Fibroblast of lung (primary cell): Measurements from ENCODE around the gene PRR7. TPM values are rescaled to one million over a fixed set of nuclear protein-coding genes. Genes with fewer than 3 reads are reported as not detected.

Source experiments
- DNase-seq, 2 donors: peaks; one replicate each; pipeline versions ENCODE4 v3.0.0 to v3.0.0-alpha.2; 2010; ENCODE audit warnings: low read depth in 2 of 2
- H2AFZ ChIP-seq: 2 replicates; pipeline ENCODE4 v1.5.1; 2012; ENCODE audit warnings: low read length, control low read depth, inconsistent platforms
- H3K27ac ChIP-seq: 2 replicates; pipeline ENCODE4 v1.5.1; 2011; ENCODE audit warnings: low read length, control low read depth; ENCODE audit not compliant: insufficient read depth
- H3K27me3 ChIP-seq: 2 replicates; pipeline ENCODE4 v1.5.1; 2011; ENCODE audit warnings: mild to moderate bottlenecking, low read length; ENCODE audit not compliant: control insufficient read depth, insufficient read depth
- H3K36me3 ChIP-seq: 2 replicates; pipeline ENCODE4 v1.5.1; 2011; ENCODE audit warnings: low read length; ENCODE audit not compliant: control insufficient read depth, insufficient read depth
- H3K4me1 ChIP-seq: 2 replicates; pipeline ENCODE4 v1.5.1; 2011; ENCODE audit warnings: low read length; ENCODE audit not compliant: control insufficient read depth, insufficient read depth; ENCODE audit errors: extremely low read depth
- H3K4me2 ChIP-seq: 2 replicates; pipeline ENCODE4 v1.5.1; 2011; ENCODE audit warnings: low read length, control low read depth; ENCODE audit not compliant: insufficient read depth; ENCODE audit errors: extremely low read depth
- H3K4me3 ChIP-seq, 4 experiments: fragments of 200-600 bp in 1 of 4; sonication (generic) in 1 of 4; replicated peaks in 1 of 4; 2 replicates each; pipeline ENCODE4 v1.5.1; 2011 to 2016; ENCODE audit warnings: low read length in 4 of 4, low read depth in 3 of 4, mild to moderate bottlenecking in 3 of 4, control low read depth in 2 of 4, inconsistent platforms in 1 of 4, mixed read lengths in 1 of 4; ENCODE audit not compliant: insufficient read depth in 1 of 4; ENCODE audit errors: control extremely low read depth in 1 of 4
- H3K79me2 ChIP-seq: 2 replicates; pipeline ENCODE4 v1.5.1; 2012; ENCODE audit warnings: mild to moderate bottlenecking, low read length, inconsistent platforms; ENCODE audit not compliant: control insufficient read depth, insufficient read depth
- H3K9ac ChIP-seq: 2 replicates; pipeline ENCODE4 v1.5.1; 2011; ENCODE audit warnings: mild to moderate bottlenecking, low read length, control low read depth; ENCODE audit not compliant: insufficient read depth
- H3K9me3 ChIP-seq: 2 replicates; pipeline ENCODE4 v1.5.1; 2012; ENCODE audit warnings: low read depth, low read length; ENCODE audit not compliant: control insufficient read depth, insufficient read depth
- H4K20me1 ChIP-seq: 2 replicates; pipeline ENCODE4 v1.5.1; 2011; ENCODE audit warnings: low read length; ENCODE audit not compliant: control insufficient read depth, insufficient read depth; ENCODE audit errors: extremely low read depth
- EZH2 ChIP-seq: IDR thresholded peaks from 2 replicates; pipeline ENCODE4 v1.5.1; 2012; ENCODE audit warnings: low read length, control low read depth, mild to moderate bottlenecking; ENCODE audit errors: missing control alignments
- polyA plus RNA-seq, 2 donors: library from polyadenylated mRNA; depleted of rRNA in 1 of 2; stranded (reverse) in 1 of 2; unstranded in 1 of 2; fragments of >200 nt; gene quantifications; 2 replicates each; pipeline ENCODE4 v1.2.1, GENCODE V29; 2011 to 2012; ENCODE audit warnings: missing spikeins in 1 of 2
- total RNA-seq: library from RNA; depleted of rRNA; stranded (reverse); fragments of >200 nt; gene quantifications from 2 replicates; pipeline ENCODE4 v1.2.1, GENCODE V29; 2014
- TF ChIP-seq, protein P1 (sequence below), 2 donors: IDR thresholded peaks in 1 of 2; conservative IDR thresholded peaks in 1 of 2; 1 replicate in 1 of 2; 2 replicates in 1 of 2; pipeline ENCODE4 v1.5.1; 2011 to 2012; ENCODE audit warnings: low read length in 2 of 2, control low read depth in 1 of 2, inconsistent platforms in 1 of 2, low read depth in 1 of 2, mild to moderate bottlenecking in 1 of 2

Gene PRR7
- total and polyA plus RNA-seq, 2 donors (not counting 1 experiment from before 2014, with no cell fraction given): 1.6 to 2.3 TPM

- Histone ChIP-seq H3K4me2 (no peak overlapping the region), H3K36me3 (peaks cover 27% of the 10 kb centered on the region), H3K79me2 (no peaks in the 10 kb centered on the region), H3K9me3 (no peaks in the 10 kb centered on the region), H3K9ac (no peak overlapping the region), H3K4me3 (no peak overlapping the region), H3K27me3 (no peaks in the 10 kb centered on the region), H2AFZ (no peak overlapping the region), H3K27ac (no peak overlapping the region), H3K4me1 (peaks cover 12% of the 10 kb centered on the region), H4K20me1 (no peaks in the 10 kb centered on the region)
- DNase-seq: no peak
- TF ChIP-seq EZH2: no peak
- TF ChIP-seq, protein P1, sequence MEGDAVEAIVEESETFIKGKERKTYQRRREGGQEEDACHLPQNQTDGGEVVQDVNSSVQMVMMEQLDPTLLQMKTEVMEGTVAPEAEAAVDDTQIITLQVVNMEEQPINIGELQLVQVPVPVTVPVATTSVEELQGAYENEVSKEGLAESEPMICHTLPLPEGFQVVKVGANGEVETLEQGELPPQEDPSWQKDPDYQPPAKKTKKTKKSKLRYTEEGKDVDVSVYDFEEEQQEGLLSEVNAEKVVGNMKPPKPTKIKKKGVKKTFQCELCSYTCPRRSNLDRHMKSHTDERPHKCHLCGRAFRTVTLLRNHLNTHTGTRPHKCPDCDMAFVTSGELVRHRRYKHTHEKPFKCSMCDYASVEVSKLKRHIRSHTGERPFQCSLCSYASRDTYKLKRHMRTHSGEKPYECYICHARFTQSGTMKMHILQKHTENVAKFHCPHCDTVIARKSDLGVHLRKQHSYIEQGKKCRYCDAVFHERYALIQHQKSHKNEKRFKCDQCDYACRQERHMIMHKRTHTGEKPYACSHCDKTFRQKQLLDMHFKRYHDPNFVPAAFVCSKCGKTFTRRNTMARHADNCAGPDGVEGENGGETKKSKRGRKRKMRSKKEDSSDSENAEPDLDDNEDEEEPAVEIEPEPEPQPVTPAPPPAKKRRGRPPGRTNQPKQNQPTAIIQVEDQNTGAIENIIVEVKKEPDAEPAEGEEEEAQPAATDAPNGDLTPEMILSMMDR (conservative IDR thresholded peaks at IDR 0.05 in 1 of 2, IDR thresholded peaks at IDR 0.05 in 1 of 2; ENCODE audit: low read depth in 1 of 2, low read length in 2 of 2): no peak
These were observed 10.0 kb downstream of the PRR7 start for GRCh38 chr5:177456591-177456964.

- Histone ChIP-seq H2AFZ (no peak overlapping the region), H3K79me2 (no peaks in the 10 kb centered on the region), H3K9me3 (no peaks in the 10 kb centered on the region), H3K4me3 (no peak overlapping the region), H3K27me3 (no peaks in the 10 kb centered on the region), H3K4me2 (no peak overlapping the region), H4K20me1 (no peaks in the 10 kb centered on the region), H3K27ac (peak overlapping the region; percentile 6), H3K4me1 (peaks cover 12% of the 10 kb centered on the region), H3K36me3 (peaks cover 27% of the 10 kb centered on the region), H3K9ac (no peak overlapping the region)
- DNase-seq: peak; percentile 97
- TF ChIP-seq, protein P1 (conservative IDR thresholded peaks at IDR 0.05 in 1 of 2, IDR thresholded peaks at IDR 0.05 in 1 of 2; ENCODE audit: low read depth in 1 of 2, low read length in 2 of 2): peak; percentile 50 to 68
- TF ChIP-seq EZH2: no peak
These were observed 10.6 kb downstream of the PRR7 start for GRCh38 chr5:177456976-177457851.

GRCh38 chr5:177457852-177458681 lies 11.5 kb downstream of the PRR7 start:
- DNase-seq: no peak
- Histone ChIP-seq H3K9me3 (no peaks in the 10 kb centered on the region), H3K4me1 (peaks cover 12% of the 10 kb centered on the region), H3K4me2 (no peak overlapping the region), H3K27ac (peak overlapping the region; percentile 85), H3K79me2 (no peaks in the 10 kb centered on the region), H4K20me1 (no peaks in the 10 kb centered on the region), H3K36me3 (peaks cover 28% of the 10 kb centered on the region), H3K27me3 (no peaks in the 10 kb centered on the region), H2AFZ (no peak overlapping the region), H3K9ac (peak overlapping the region; percentile 18), H3K4me3 (no peak overlapping the region)
- TF ChIP-seq, protein P1 (conservative IDR thresholded peaks at IDR 0.05 in 1 of 2, IDR thresholded peaks at IDR 0.05 in 1 of 2; ENCODE audit: low read depth in 1 of 2, low read length in 2 of 2): no peak
- no peak for TF ChIP-seq EZH2
